HG03039 (cell line): ENCODE measurements around the gene ELMOD2.

Source experiments
- ATAC-seq: cut with Tn5 transposase; IDR thresholded peaks from one replicate; pipeline ENCODE4 v1.9.1; 2021; ENCODE audit warnings: mild to moderate bottlenecking, moderate library complexity; ENCODE audit not compliant: unreplicated experiment

The ELMOD2 gene

DNA sequence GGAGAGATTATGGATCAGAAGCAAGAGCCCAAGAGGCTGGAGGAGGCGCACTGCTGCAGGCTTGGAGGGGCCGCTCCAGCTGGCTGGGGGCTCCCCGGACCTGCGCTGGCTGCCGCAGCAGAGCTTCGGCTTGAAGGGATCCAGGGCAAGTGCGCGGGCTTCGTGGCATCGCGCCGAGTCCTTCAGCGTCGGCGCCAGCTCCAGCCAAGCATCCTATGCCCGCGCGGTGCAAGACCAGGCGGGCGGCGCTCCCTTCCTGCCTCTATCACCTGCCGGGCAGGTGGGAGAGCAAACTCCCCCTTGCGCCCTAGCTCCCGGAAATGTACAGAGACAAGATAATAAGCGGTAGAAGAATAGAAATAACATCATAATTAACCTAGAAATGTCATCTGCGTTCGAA, 55.3 kb downstream of the ELMOD2 start:
- no peak for ATAC-seq

DNA sequence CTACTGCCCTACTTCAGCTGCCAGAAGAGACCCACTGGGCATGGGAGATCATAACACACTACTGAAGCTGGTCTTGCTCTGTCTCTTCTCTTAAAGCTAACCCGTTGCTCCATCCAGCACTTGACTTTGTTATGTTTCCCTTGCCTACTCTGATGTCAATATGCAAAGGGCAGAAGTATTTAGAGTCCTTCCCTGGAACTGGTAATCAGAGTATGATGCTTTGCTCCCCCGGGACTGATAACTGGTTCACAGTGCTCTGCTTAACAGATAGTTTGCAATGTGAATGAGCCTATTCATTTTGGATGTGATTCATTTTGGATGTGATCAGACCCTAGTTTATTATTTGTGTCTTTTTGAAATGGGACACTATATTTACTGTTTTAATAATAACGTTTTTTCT, 57.1 kb downstream of the ELMOD2 start:
- ATAC-seq = no peak

DNA sequence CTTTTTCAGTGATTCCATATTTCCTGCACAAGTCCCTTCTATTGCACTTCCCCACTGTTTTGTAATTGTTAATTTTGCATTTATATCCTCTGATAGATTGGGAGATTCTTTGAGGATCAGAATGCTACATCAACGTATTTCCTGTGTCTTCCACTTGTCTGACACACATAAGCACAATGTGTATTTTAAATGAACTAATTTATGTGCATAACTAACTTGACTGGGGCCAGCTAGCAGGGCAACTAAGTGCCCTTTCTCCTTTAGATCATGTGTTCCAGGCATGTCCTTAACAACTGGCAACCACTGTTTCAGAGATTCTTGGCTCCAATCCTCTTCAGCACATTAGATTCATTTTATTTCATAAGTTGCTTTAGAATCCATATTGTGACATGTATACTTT, 60.5 kb downstream of the ELMOD2 start:
- ATAC-seq = no peak

DNA sequence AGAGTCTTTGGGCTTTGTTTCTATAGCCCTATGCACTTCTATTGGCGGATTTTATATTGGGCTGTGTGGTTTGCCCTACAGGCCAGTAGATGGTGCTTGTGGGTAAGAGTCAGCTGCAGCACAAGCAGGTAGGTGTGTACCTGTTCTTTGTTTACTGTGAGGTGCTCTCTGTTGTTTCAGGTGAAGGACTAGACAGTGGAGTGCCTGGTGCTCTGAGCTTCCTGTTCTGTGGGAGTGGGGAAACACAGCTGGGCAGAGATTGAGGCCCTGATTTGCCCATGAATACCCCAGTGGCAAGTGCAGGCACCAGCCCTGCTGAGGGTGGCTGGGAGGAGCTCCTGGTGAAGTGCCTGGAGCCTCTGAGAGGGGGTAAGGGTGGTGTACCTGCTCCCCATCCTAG, 71.1 kb downstream of the ELMOD2 start:
- no peak for ATAC-seq

GRCh38 chr4:140600408-140600807, 76.4 kb downstream of the ELMOD2 start:
- ATAC-seq = no peak

DNA sequence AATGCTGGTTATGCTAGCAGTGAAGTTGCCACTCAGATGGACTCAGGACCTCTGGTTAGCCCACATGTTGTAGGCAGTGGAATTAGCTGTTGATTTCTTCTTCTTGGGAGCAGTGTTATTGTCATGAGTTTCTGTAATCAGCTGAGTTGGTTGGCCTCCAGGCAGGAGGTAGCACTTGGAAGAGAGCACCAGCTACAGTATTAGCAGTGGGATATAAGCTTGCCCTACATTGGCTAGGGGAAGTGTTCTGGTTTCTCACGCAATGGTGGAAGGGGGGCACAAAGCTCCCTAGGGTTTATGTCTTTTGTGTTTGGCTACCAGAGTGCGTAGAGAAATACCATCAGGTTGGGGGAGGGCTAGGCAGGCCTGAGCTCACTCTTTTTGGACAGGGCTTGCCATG, 78.7 kb downstream of the ELMOD2 start:
- no peak for ATAC-seq

- no peak for ATAC-seq
Observed at GRCh38 chr4:140603286-140603685, 79.3 kb downstream of the ELMOD2 start.
